Liver (tissue), 3 donors: ENCODE measurements around the gene ITGA8.

ENCODE experiments used
- CTCF ChIP-seq: fragments of 150-350 bp; IDR thresholded peaks from 2 replicates; pipeline ENCODE4 v1.5.1; 2017; ENCODE audit warnings: improper control_type of control experiment, low read depth, low read length; ENCODE audit not compliant: missing input control
- EGR1 ChIP-seq, 2 donors: IDR thresholded peaks; 2 replicates each; pipeline ENCODE4 v1.6.1; 2016 to 2018; ENCODE audit warnings: antibody characterized with exemption in 2 of 2, low read depth in 2 of 2
- HNF4A ChIP-seq, 2 donors: conservative IDR thresholded peaks; 2 replicates each; pipeline ENCODE4 v1.6.1; 2016; ENCODE audit warnings: antibody characterized with exemption in 2 of 2, mild to moderate bottlenecking in 2 of 2
- HNF4G ChIP-seq: IDR thresholded peaks from 2 replicates; pipeline ENCODE4 v1.6.1; 2016; ENCODE audit warnings: antibody characterized with exemption
- JUND ChIP-seq, 2 donors: IDR thresholded peaks; 2 replicates each; pipeline ENCODE4 v1.6.1; 2016; ENCODE audit warnings: antibody characterized with exemption in 2 of 2
- MAX ChIP-seq: IDR thresholded peaks from 2 replicates; pipeline ENCODE4 v1.6.1; 2016; ENCODE audit warnings: antibody characterized with exemption
- NR2F2 ChIP-seq: IDR thresholded peaks from 2 replicates; pipeline ENCODE4 v1.6.1; 2016; ENCODE audit warnings: antibody characterized with exemption
- RAD21 ChIP-seq, 2 donors: IDR thresholded peaks; 2 replicates each; pipeline ENCODE4 v1.6.1; 2016; ENCODE audit warnings: antibody characterized with exemption in 2 of 2, mild to moderate bottlenecking in 2 of 2
- SP1 ChIP-seq: IDR thresholded peaks from 2 replicates; pipeline ENCODE4 v1.6.1; 2018; ENCODE audit warnings: antibody characterized with exemption, mild to moderate bottlenecking
- TAF1 ChIP-seq: conservative IDR thresholded peaks from 2 replicates; pipeline ENCODE4 v1.6.1; 2016; ENCODE audit warnings: antibody characterized with exemption, mild to moderate bottlenecking
- donor health status: healthy.
- donor health status: healthy.

- TF ChIP-seq CTCF (peak; percentile 7), MAX (no peak), JUND (IDR thresholded peaks at IDR 0.05) (no peak), RAD21 (IDR thresholded peaks at IDR 0.05) (no peak), SP1 (no peak), EGR1 (IDR thresholded peaks at IDR 0.05; ENCODE audit: low read depth in 2 of 2) (no peak), TAF1 (no peak), HNF4G (no peak), NR2F2 (no peak), HNF4A (conservative IDR thresholded peaks at IDR 0.05) (no peak)
Measured at GRCh38 chr10:15719899-15720634, at the start of gene ITGA8.
